ENCODE data around the gene KCNC4. TPM values are rescaled to one million over a fixed set of nuclear protein-coding genes. Genes with fewer than 3 reads are reported as not detected.

KCNC4 gene
- total RNA-seq, 4 donors from 2014 or later = 4.8 to 9.4 (median 7.7) TPM

GRCh38 chr1:110214454-110215404 is 4.6 kb downstream of the KCNC4 start:
- no peak overlapping the region for H3K4me3 ChIP-seq (ENCODE audit: low read depth, poor library complexity, severe bottlenecking)
- WGBS, 2 donors = 75 to 83% methylated on average over 16 of the region's 16 CpGs
- DNase-seq (ENCODE audit: low spot score in 2 of 2) = no peak
- TF ChIP-seq CTCF (IDR thresholded peaks at IDR 0.05) (no peak), POLR2A (IDR thresholded peaks at IDR 0.05) (no peak)
- intact Hi-C loops (cut with DNase I; ENCODE audit: low total_unique reads) = no loop called here

GRCh38 chr1:110215621-110216515 is 5.8 kb downstream of the KCNC4 start:
- TF ChIP-seq POLR2A (IDR thresholded peaks at IDR 0.05) (no peak), CTCF (IDR thresholded peaks at IDR 0.05) (no peak)
- no peak for DNase-seq (ENCODE audit: low spot score in 2 of 2)
- no peak overlapping the region for H3K4me3 ChIP-seq (ENCODE audit: low read depth, poor library complexity, severe bottlenecking)
- WGBS, 2 donors = 85 to 87% methylated on average over 7 of the region's 7 CpGs
- intact Hi-C loops (cut with DNase I; ENCODE audit: low total_unique reads) = no loop called here

GRCh38 chr1:110216844-110217444 is 6.8 kb downstream of the KCNC4 start:
- TF ChIP-seq POLR2A (IDR thresholded peaks at IDR 0.05) (no peak), CTCF (IDR thresholded peaks at IDR 0.05) (no peak)
- no peak overlapping the region for H3K4me3 ChIP-seq (ENCODE audit: low read depth, poor library complexity, severe bottlenecking)
- intact Hi-C loops (cut with DNase I; ENCODE audit: low total_unique reads) = no loop called here
- no peak for DNase-seq (ENCODE audit: low spot score in 2 of 2)
- WGBS, 2 donors = 86 to 94% methylated on average over 6 of the region's 6 CpGs

GRCh38 chr1:110218137-110218536 is 8.0 kb downstream of the KCNC4 start:
- no peak for DNase-seq (ENCODE audit: low spot score in 2 of 2)
- H3K4me3 ChIP-seq (ENCODE audit: low read depth, poor library complexity, severe bottlenecking) = no peak overlapping the region
- intact Hi-C loops (cut with DNase I; ENCODE audit: low total_unique reads) = no loop called here
- WGBS, 2 donors = 88 to 93% methylated on average over 5 of the region's 5 CpGs
- TF ChIP-seq POLR2A (IDR thresholded peaks at IDR 0.05) (no peak), CTCF (IDR thresholded peaks at IDR 0.05) (no peak)

- TF ChIP-seq POLR2A (IDR thresholded peaks at IDR 0.05) (no peak), CTCF (IDR thresholded peaks at IDR 0.05) (no peak)
- intact Hi-C loops (cut with DNase I; ENCODE audit: low total_unique reads) = no loop called here
- DNase-seq (ENCODE audit: low spot score in 2 of 2) = no peak
- no peak overlapping the region for H3K4me3 ChIP-seq (ENCODE audit: low read depth, poor library complexity, severe bottlenecking)
- WGBS, 2 donors = 80 to 91% methylated on average over 3 to 4 of the region's 4 CpGs
These were observed 8.6 kb downstream of the KCNC4 start for GRCh38 chr1:110218739-110219138.
